Suprapubic skin (tissue), 4 donors: ENCODE data around the gene NOX3.

Experiments
- CTCF ChIP-seq, 2 donors: fragments of 200-600 bp in 1 of 2; fragments of 450-650 bp in 1 of 2; sonication (generic) in 1 of 2; IDR thresholded peaks; one replicate each; pipeline ENCODE4 v1.5.1; 2016 to 2019; ENCODE audit warnings: antibody characterized with exemption in 2 of 2, mild to moderate bottlenecking in 1 of 2, moderate library complexity in 1 of 2
- EP300 ChIP-seq: sonication (generic); formaldehyde crosslinking; IDR thresholded peaks from one replicate; pipeline ENCODE4 v1.6.1; 2017; ENCODE audit warnings: antibody characterized with exemption
- POLR2A ChIP-seq, 2 donors: fragments of 450-650 bp; IDR thresholded peaks; one replicate each; pipeline ENCODE4 v1.6.1; 2017; ENCODE audit warnings: antibody characterized with exemption in 2 of 2, mild to moderate bottlenecking in 2 of 2, moderate library complexity in 2 of 2
- POLR2AphosphoS5 ChIP-seq, 3 donors: sonication (generic); formaldehyde crosslinking; IDR thresholded peaks; one replicate each; pipeline ENCODE4 v1.6.1; 2017; ENCODE audit warnings: antibody characterized with exemption in 3 of 3

GRCh38 chr6:155399062-155399744, 56.4 kb downstream of the NOX3 start:
- TF ChIP-seq POLR2A (IDR thresholded peaks at IDR 0.05) (no peak), CTCF (IDR thresholded peaks at IDR 0.05) (no peak), EP300 (no peak), POLR2AphosphoS5 (IDR thresholded peaks at IDR 0.05) (no peak)
